ENCODE measurements around the gene ZNF709.
"Not testable (repeated sequence)": the region's sequence is repeated elsewhere in the genome, so short reads cannot be mapped to it uniquely, and the experiment has no call there.

Gene ZNF709

DNA sequence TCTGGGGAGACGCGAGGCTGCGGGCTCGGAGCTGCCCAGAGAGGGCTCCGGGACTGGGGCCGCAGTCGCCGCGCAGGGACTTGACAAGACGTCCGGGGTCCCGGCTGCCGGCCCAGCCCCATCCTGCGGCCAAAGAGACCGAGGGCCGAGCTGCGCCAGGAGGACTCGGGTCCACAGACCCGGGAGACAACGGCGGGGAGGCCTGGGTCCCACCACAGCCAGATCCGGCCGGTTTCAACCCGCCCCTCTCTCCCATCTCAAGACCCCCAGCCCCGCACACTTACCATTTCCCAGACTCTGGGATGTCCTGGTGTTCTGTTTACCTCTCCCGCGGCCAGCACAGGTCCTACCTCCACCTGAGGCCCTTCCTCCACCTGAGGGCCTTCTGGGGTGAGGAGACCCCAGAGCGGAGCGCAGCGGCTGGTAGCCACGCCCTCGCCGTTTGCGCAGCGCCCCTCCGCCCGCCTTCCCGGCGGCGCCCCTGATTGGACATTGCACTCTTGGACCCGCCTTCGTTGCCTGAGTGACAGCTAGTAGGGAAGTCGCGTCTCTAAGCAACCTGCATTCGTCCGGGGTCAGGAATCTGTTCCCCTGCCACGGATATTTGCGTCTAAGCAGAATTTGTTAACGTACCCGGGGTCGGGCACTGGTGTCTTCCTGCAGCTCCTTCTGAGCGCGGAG lies at the start of gene ZNF709:
Gene ZNF709 (minus strand): TSS at position 446 of the 681 bp plus-strand sequence. CDS start 159 bp downstream, at position 287.
- peak; percentile 90 for DNase-seq

DNA sequence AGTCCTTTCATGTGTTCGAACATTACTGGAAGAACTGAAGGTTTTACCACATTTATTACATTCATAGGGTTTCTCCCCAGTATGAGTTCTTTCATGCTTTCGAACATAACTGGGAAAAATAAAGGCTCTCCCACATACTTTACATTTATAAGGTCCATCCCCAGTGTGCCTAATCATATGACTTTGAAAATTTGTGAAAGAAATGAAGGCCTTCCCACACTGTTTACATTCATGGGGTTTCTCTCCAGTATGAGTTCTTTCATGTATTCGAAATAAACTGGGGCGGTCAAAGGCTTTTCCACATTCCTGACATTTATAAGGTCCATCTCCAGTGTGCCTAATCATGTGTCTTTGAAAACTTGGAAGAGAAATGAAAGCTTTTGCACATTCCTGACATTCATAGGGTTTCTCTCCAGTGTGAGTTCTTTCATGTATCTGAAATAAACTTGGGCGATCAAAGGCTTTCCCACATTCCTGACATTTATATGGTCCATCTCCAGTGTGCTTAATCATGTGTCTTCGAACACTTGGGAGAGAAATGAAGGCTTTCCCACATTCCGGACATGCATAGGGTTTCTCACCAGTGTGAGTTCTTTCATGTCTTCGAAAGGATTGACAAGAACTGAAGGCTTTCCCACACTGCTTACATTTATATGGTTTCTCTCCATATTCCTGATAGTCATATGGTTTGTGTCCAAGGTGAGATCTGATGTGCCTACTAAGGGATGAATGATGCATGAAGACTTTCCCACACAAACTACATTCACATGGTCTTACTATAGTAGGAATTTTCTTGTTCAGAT lies 42.6 kb upstream of the ZNF709 start:
- DNase-seq, result no peak

- DNase-seq, result no peak
Measured at GRCh38 chr19:12526542-12526941, 41.9 kb upstream of the ZNF709 start.

GRCh38 chr19:12521996-12522395 lies 37.4 kb upstream of the ZNF709 start:
- DNase-seq, result no peak

DNA sequence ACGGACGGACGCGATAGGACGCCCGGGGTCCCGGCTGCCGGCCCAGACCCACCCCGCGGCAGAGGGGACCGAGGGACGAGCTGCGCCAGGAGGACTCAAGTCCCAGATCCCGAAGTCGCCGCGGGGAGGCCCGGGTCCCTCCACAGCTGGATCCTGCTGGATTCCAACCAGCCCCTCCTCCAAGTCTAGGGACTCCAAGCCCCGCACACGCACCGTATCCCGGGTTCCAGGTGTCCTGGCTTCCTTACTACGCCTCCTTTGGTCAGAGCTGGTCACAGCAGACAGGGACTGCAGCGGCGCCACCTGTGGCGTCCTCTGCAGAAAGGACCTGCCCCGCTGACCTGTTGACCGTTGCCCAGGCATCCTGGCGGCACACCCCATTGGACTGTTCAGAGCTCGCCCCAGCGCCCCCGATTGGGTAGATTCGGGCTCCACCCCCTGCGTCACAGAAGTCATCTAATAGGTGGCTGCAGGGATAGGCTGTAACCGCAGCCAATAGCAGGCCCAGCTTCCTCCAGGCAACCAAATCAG lies 29.0 kb upstream of the ZNF709 start:
- no peak for DNase-seq

DNA sequence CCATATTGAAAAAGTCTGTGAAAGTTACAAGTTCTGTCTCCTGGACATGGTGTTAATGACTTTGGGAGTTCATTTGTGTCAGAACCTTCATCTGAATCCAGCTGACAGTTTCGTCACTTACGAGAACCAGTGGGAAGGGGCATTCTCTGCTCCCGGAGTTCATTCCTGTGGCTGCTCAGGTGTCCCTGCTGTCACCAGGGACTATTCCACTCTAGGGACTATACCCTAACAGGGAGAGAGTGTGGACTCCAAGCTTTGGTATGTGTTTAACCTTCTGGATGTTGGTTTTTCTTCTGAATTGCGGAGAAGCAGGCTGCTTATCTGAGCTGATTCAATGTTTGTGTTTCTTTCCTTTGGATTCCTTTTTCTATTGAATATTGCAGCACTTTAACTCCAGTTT lies 12.4 kb upstream of the ZNF709 start:
- no peak for DNase-seq

DNA sequence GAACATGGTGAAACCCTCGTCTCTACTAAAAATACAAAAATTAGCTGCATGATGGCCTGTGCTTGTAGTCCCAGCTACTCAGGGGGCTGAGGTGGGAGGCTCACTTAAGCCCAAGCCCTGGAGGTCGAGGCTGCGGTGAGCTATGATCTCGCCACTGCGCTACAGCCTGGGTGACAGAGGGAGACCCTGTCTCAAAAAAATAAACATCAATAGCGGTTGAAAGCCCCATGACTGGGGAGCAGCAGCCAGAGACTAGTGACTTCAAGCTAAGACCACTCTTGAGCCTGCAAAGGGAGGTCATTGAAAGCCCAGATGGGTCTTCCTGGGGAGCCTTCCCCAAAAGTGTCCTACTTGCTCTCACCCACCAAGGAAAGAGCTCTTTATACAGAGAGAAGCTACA lies 11.9 kb upstream of the ZNF709 start:
- no peak for DNase-seq

DNA sequence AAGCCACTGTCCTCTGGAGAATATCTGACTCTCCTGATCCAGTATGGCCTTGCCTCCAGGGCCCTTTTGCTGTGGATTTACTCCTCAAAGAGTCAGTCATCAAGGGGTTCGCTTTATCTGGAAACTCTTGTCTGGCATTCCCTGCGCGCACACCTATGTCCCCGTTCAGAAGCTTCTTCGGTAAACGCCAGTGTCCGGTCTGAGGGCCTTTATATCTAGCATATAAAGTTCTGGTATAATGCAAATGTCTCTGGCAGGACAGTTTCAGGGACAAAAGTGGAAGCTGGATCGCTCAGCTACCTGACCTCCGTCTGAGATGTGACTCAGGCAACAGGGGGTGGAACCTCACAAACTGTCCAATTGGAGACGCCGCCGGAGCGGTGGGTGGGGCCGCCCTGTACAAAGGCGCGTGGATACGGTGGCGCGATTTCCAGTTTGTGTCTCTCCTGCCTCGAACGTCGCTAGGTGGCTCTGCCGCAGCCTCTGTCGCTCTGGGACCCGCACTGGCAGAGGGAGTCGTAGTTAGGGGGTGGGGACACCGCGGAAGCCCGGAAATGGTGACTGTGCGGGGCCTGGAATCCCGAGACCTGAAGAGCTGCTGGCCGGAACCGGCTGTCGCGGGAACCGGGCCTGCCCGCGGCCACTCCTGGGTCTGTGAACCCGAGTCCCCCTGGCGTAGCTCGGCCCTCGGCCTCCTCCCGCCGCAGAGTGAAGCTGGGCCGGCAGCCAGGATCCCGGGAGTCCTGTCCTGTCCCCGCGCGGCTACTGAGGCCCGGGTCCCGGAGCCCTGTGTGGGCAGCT lies 10.6 kb upstream of the ZNF709 start:
- DNase-seq, result peak; percentile 94

GRCh38 chr19:12494260-12494860 lies 9.7 kb upstream of the ZNF709 start:
- no peak for DNase-seq

GRCh38 chr19:12486265-12486783 lies 1.7 kb upstream of the ZNF709 start:
- DNase-seq, result not testable (repeated sequence)

- DNase-seq, result no peak
Measured at GRCh38 chr19:12485571-12485970, 955 bp upstream of the ZNF709 start.

DNA sequence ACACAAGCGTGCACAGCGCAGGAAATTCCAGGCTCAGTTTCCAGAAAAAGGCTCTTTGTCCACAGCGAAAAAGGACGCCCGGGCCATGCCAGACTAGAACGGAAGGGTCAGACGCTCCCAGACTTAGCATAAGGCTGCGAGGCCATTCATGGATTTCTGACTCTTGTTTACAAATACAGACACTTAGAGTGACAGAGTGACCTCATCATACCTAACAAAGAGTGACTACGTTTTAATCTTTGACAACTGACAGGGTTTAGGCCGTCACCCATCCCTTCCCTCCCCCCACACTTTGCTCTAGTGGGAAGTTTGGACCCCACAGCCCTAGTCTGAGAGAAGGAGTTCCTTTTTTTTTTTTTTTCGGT lies 418 bp upstream of the ZNF709 start:
- DNase-seq, result no peak

DNA sequence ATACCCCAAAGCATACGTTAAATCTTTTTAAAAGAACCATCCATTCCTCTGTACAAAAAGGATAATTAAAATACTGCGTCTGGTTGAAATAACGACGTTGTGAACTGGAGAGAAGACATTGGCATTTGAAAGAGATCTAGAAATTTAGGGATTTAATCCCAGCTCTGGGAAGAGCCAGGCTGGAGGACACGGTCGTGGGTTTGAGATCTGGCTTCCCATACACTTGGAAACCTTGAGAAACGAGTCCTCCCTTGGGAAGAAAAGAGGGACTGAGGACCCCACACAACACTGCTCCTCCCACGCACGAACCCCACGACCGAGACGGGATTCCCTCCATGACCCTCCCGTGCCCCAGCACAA lies 625 bp downstream of the ZNF709 start:
- no peak for DNase-seq

DNA sequence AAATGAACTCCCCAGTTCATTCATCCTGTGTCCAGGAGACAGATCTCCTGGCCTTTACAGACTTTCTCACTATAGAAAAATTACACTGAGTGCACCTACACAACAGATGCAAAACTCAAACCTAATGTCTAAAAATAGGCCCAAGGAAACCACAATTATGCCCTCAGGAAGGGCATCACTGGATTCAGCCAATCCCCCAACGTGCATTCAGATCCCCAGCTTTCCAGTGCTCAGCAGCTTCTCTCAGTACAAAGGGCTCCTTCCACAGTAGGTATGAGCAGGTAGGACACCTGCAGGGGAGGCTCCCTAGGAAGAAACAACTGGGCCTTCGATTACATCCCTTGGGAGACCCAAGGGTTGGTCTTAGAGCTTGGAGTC lies 2.1 kb downstream of the ZNF709 start:
- no peak for DNase-seq

DNA sequence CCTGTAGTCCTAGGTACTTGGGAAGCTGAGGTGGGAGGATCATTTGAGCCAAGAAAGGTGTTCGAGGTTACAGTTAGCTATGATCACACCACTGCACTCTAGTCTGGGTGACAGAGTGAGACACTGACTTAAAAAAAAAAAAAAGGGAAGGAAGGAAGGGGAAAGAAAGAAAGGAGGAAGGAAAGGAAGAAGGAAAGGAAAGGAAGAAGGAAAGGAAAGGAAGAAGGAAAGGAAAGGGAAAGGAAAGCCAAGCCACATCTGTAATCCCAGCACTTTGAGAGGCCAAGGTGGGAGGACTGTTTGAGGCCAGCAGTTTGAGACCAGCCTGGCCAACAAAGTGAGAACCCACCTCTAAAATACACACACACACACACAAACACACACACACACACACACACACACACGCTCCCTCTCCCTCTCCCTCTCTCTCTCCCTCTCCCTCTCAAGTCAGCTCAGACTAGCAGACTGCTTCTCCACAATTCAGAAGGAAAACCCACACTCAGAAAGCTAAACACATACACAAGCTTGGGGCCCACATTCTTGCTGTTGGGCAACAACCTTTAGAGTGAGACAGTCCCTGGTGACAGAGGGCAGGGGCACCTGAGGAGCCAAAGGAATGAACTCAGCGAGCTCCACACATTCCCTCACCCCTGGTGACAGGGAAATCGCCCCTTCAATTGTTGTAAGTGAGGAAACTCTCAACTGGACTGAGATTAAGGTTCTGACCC lies 2.7 kb downstream of the ZNF709 start:
- no peak for DNase-seq

DNA sequence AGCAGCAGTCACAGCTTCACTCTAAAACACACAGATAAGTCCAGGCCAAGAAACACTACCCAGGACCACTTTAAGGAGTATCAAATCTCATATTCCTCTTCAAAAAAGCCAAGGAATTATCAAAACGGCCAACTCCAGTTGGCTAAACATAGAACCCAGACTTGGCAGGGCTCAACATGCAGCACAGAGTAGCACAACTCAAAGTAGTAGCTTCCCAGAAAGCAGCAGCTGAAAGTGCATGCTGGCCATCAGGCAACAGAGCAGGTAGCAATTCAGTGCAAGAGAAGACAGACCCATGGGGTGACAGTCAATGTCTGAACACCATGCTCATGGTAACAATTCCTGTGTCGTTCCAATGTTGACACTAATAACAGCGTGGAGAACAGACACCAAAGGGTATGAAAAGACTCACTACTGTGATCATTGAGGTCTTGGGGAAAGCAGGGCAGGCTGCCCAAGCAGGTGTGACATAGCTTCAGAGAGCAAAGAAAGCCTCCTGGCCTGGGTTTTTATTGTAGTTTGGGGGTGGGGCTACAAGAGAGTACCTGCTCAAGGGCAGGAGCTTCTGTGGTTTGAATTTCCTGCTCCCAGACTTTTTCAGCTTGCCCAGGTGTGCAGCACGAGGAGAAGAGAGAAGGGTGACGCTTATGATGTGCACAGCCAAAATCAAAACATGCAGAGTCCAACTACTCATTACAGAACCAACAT lies 6.2 kb downstream of the ZNF709 start:
- DNase-seq, result no peak

- DNase-seq, result not testable (repeated sequence)
Measured at GRCh38 chr19:12467651-12468050, 17.0 kb downstream of the ZNF709 start.

DNA sequence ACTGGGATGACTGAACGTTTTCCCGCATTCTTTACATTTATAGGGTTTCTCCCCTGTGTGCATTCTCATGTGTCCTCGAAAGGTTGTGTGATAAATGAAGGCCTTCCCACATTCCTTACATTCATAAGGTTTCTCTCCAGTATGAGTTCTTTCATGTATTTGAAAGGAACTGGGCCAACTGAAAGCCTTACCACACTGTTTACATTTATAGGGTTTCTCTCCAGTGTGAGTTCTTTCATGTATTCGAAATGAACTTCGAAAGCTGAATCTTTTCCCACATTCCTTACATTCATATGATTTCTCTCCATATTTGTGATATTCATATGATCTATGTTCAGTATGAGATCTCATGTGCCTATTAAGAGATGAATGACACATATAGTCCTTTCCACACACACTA lies 19.4 kb downstream of the ZNF709 start:
- DNase-seq, result no peak

- no peak for DNase-seq
Measured at GRCh38 chr19:12464769-12465168, 19.8 kb downstream of the ZNF709 start.

DNA sequence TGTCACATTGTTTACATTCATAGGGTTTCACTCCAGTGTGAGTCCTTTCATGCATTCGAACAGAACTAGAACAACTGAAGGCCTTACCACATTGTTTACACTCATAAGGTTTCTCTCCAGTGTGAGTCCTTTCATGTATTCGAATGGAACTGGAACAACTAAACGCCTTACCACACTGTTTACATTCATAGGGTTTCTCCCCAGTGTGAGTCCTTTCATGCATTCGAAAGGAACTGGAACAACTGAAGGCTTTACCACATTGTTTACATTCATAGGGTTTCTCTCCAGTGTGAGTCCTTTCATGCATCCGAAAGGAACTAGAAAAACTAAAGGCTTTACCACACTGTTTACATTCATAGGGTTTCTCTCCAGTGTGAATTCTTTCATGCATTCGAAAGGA lies 20.5 kb downstream of the ZNF709 start:
- not testable (repeated sequence) for DNase-seq

GRCh38 chr19:12453495-12453894 lies 31.1 kb downstream of the ZNF709 start:
- no peak for DNase-seq

Data from activated CD8-positive, alpha-beta memory T cell treated with anti-CD3 and anti-CD28 coated beads, Interleukin-2, amount 50 U/mL, for 4 hours (primary cell).